ENCODE results near the gene KRT3.

DNA sequence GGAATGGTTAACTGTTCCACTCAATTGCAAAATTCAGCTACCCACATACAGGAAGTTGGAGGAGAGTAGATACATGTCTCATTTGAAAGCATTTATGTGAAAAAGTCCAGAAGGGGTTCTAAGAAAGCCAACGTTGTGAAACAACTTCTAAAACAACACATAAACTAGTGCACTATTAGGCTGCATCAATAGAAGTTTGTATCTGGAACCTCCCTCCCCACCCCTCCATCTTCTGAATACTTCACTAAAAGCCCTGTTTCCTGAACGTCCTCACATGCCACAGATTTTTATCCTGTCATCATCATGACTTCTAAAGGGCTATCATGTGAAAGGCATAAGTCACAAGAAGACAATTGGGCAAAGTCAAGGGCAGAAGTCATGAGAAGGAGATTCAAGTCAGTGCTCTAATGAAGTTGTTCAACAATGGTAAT lies 32.7 kb upstream of the KRT3 start:
- TF ChIP-seq CTCF (IDR thresholded peaks at IDR 0.05) (no peak), POLR2AphosphoS5 (IDR thresholded peaks at IDR 0.05; ENCODE audit: low read depth, low read length) (no peak), REST (IDR thresholded peaks at IDR 0.05; ENCODE audit: insufficient read depth in 1 of 2, low read depth in 2 of 2, low read length in 1 of 2) (no peak)

Measured in Panc1 (cell line).